HG03469 (cell line): ENCODE measurements around the gene FRMPD2.
"Not testable (repeated sequence)": the region's sequence is repeated elsewhere in the genome, so short reads cannot be mapped to it uniquely, and the experiment has no call there.

Experiments used
- ATAC-seq: cut with Tn5 transposase; IDR thresholded peaks from one replicate; pipeline ENCODE4 v1.9.1; 2021; ENCODE audit warnings: mild to moderate bottlenecking, moderate library complexity, moderate number of reproducible peaks; ENCODE audit not compliant: unreplicated experiment

Gene FRMPD2

GRCh38 chr10:48211777-48212176 lies 62.7 kb downstream of the FRMPD2 start:
- no peak for ATAC-seq

- no peak for ATAC-seq
These were observed 63.5 kb downstream of the FRMPD2 start for GRCh38 chr10:48210966-48211365.

GRCh38 chr10:48210391-48210790 lies 64.1 kb downstream of the FRMPD2 start:
- no peak for ATAC-seq

- no peak for ATAC-seq
These were observed 65.3 kb downstream of the FRMPD2 start for GRCh38 chr10:48209241-48209640.

GRCh38 chr10:48207853-48208252 lies 66.6 kb downstream of the FRMPD2 start:
- no peak for ATAC-seq

- no peak for ATAC-seq
These were observed 67.8 kb downstream of the FRMPD2 start for GRCh38 chr10:48206482-48207250.

- ATAC-seq: peak; percentile 83
These were observed 68.6 kb downstream of the FRMPD2 start for GRCh38 chr10:48205918-48206317.

- no peak for ATAC-seq
These were observed 74.7 kb downstream of the FRMPD2 start for GRCh38 chr10:48199580-48200377.

- ATAC-seq: peak; percentile 67
These were observed 77.1 kb downstream of the FRMPD2 start for GRCh38 chr10:48197236-48197899.

GRCh38 chr10:48195803-48196202 lies 78.7 kb downstream of the FRMPD2 start:
- ATAC-seq: no peak

GRCh38 chr10:48194830-48195229 lies 79.7 kb downstream of the FRMPD2 start:
- ATAC-seq: no peak

GRCh38 chr10:48193556-48193955 lies 80.9 kb downstream of the FRMPD2 start:
- ATAC-seq: no peak

GRCh38 chr10:48192881-48193450 lies 81.5 kb downstream of the FRMPD2 start:
- no peak for ATAC-seq

GRCh38 chr10:48187713-48188485 lies 86.6 kb downstream of the FRMPD2 start:
- no peak for ATAC-seq

- no peak for ATAC-seq
These were observed 87.4 kb downstream of the FRMPD2 start for GRCh38 chr10:48187126-48187525.

- not testable (repeated sequence) for ATAC-seq
These were observed 88.2 kb downstream of the FRMPD2 start for GRCh38 chr10:48186264-48186804.

- ATAC-seq: no peak
These were observed 90.3 kb downstream of the FRMPD2 start for GRCh38 chr10:48184224-48184623.

- ATAC-seq: not testable (repeated sequence)
These were observed 101.8 kb downstream of the FRMPD2 start for GRCh38 chr10:48172715-48173114.

- ATAC-seq: not testable (repeated sequence)
These were observed 113.8 kb downstream of the FRMPD2 start for GRCh38 chr10:48160670-48161069.

- not testable (repeated sequence) for ATAC-seq
These were observed 114.3 kb downstream of the FRMPD2 start for GRCh38 chr10:48160163-48160562.
